T-helper 1 cell treated with Interleukin-12 subunit alpha and Interleukin-12 subunit beta and Interleukin-4 antibody, amounts not matched to agents 30 μg/mL and 1 μg/mL, for 36 hours (primary cell): ENCODE measurements around the gene MACROH2A1.
A peak's percentile ranks its signal among the peaks of the same experiment; 100 is the strongest.

Source experiments
- H3K27ac Mint-ChIP-seq: one replicate; pipeline ENCODE4 v1.8.0; 2021; ENCODE audit warnings: mild to moderate bottlenecking, mixed read lengths
- H3K27me3 Mint-ChIP-seq: one replicate; pipeline ENCODE4 v1.8.0; 2021; ENCODE audit warnings: low read depth, mixed read lengths
- H3K36me3 Mint-ChIP-seq: one replicate; pipeline ENCODE4 v1.8.0; 2021; ENCODE audit warnings: low read depth, mixed read lengths
- H3K4me1 Mint-ChIP-seq: one replicate; pipeline ENCODE4 v1.8.0; 2021; ENCODE audit warnings: low read depth, mixed read lengths
- H3K4me3 Mint-ChIP-seq: one replicate; pipeline ENCODE4 v1.8.0; 2021; ENCODE audit warnings: mild to moderate bottlenecking, moderate library complexity, mixed read lengths
- H3K9me3 Mint-ChIP-seq: one replicate; pipeline ENCODE4 v1.8.0; 2021; ENCODE audit warnings: mixed read lengths

The MACROH2A1 gene

DNA sequence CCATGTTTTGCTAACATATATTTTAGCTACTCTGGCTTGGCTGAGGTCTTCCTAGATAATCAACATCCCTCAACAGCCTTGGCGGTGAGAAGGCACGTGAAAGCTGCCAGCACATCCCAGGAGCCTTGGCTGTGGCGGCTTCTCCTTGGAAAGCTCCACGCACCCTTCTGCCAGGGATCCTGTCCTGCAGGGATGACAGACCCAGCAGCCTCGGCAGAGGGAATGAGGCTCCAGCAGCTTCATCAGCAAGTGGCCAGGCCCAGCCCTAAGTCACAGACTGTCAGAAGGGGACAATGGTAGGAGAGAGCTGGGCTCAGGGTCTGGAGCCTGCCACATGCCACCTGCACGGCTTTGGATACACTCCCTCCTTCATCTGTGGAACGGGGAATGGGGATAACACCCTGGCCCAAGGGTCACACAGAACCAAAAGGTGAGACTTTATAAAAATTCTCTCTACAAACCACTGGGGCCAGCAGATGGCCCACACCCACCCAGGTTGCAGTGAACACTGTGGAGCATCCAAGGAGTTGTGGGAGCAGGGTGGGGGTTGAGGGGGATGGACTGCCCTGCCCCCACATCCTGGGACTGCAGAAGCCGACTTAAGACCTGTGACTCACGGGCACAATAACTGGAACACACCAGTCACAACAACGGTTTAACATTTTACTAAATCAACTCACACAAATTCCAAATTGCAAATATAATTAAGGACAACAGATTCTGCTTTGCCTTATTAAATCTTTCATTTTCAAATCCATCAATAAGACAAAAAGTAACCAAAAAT, 65.1 kb downstream of the MACROH2A1 start:
- Mint-ChIP-seq H3K36me3 (peaks cover 20% of the 10 kb centered on the region), H3K27ac (no peak overlapping the region), H3K27me3 (no peaks in the 10 kb centered on the region), H3K9me3 (no peaks in the 10 kb centered on the region), H3K4me3 (no peak overlapping the region), H3K4me1 (peaks cover 2% of the 10 kb centered on the region)

DNA sequence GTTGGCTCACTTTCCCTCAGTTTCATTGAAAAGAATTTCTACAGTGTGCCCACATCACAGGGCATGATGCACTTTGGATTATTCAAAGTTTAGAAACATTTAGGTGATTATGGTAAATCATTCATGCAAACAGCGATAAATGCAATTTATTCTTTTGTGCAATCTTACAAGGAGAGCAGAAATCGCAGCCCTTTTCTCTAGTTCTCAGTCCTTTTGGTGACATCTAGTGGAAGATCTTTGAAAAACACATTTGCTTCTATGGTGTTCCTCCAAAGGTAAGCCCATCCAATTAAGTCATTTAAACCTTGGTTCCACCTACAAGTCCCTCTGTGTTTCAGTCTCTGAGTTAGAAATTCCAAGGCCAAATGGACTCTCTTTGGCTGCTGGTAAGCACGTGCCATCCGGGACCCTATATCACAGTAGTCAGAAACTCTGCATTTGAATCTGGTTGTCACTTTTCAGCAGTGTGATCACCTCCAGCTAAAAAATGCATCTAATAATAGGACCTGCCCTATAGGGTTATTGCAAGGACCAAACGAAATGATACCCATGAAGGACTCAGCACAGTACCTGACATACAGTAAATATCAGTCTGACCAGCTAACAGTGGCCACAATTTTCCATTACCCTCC, 66.4 kb downstream of the MACROH2A1 start:
- Mint-ChIP-seq H3K27ac (no peak overlapping the region), H3K27me3 (no peaks in the 10 kb centered on the region), H3K4me3 (no peak overlapping the region), H3K36me3 (peaks cover 20% of the 10 kb centered on the region), H3K4me1 (peaks cover 2% of the 10 kb centered on the region), H3K9me3 (no peaks in the 10 kb centered on the region)

DNA sequence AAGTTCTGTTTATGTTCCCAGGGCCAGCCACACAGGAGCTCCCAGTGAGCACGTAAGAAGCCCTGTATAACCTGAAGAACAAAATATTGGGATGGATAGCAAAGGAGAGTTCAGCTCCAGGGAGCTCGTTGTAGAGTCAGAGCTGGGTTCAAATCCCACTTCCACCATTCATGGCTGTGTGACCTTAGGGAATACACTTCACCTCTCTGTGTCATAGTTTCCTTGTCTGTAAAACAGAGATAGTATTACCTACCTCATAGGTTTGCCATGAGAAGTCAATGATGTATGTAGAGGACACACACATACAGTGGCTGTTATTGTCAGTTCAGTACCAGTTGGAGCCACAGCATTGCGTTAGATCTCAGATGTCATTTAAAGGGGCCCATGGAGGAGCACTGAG, 67.4 kb downstream of the MACROH2A1 start:
- peaks cover 15% of the 10 kb centered on the region for H3K36me3 Mint-ChIP-seq
- H3K4me3 Mint-ChIP-seq: no peak overlapping the region
- H3K4me1 Mint-ChIP-seq: peaks cover 2% of the 10 kb centered on the region
- H3K9me3 Mint-ChIP-seq: no peaks in the 10 kb centered on the region
- H3K27me3 Mint-ChIP-seq: no peaks in the 10 kb centered on the region
- H3K27ac Mint-ChIP-seq: no peak overlapping the region

DNA sequence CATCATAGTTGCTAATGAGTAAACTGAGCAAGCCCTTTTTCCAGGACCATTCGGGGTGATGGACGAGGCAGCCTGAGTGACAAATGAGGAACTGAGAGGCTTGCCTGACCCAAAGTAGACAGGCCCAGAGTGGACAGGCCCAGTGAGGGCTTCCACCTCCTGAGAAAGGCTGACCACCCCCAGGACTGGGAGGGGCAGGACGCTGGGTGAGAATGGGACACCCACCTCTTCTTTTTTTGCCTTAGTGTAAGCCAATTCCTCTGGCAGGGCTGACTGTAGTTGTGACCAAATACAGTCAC, 68.3 kb downstream of the MACROH2A1 start:
- no peaks in the 10 kb centered on the region for H3K9me3 Mint-ChIP-seq
- no peak overlapping the region for H3K27ac Mint-ChIP-seq
- peaks cover 10% of the 10 kb centered on the region for H3K36me3 Mint-ChIP-seq
- H3K27me3 Mint-ChIP-seq: no peaks in the 10 kb centered on the region
- peaks cover 2% of the 10 kb centered on the region for H3K4me1 Mint-ChIP-seq
- H3K4me3 Mint-ChIP-seq: no peak overlapping the region

DNA sequence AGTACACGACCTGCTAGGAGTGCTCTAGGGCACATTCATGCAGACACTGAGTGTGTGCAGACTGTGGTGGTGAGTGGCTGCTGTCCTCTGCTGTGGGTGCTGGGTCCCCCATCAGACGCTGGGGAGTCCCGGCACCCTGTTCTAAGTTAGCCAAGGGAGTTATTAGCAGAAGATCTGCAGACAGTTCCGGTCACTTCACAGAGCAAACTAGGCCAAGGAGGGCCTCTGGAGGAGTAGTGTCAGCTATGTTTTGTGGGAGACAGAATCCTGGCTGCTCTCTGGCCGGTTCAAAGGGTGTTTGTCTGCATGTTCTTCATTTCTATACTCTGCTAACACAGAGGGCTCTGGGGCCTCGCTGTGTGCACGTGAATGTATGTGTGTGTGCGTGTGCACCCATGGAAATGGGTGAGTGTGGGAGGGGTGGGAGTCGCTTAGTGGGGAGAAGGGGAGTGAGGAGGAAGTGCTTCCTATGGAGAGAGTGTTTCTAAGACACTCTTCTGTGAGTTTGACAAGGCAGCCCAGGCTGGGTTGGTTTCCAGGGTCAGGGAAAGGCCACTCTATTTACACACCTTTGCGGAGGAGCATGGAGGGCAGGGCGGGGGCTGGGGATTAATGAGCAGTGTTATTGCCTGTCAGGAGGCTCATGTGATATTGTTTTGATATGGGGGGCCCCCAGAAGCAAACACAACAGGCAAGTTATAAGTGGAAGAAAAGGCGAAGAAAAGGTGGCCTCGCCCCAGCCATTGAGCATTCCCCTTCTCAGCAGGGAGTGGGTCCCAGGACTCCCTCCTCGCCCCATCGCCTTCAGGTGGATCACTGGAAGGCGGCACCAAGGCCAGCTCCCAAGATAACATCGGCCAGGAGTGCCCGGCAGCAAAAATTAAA, 68.9 kb downstream of the MACROH2A1 start:
- Mint-ChIP-seq H3K4me3 (no peak overlapping the region), H3K27ac (no peak overlapping the region), H3K4me1 (peaks cover 8% of the 10 kb centered on the region), H3K36me3 (peaks cover 10% of the 10 kb centered on the region), H3K9me3 (no peaks in the 10 kb centered on the region), H3K27me3 (no peaks in the 10 kb centered on the region)

DNA sequence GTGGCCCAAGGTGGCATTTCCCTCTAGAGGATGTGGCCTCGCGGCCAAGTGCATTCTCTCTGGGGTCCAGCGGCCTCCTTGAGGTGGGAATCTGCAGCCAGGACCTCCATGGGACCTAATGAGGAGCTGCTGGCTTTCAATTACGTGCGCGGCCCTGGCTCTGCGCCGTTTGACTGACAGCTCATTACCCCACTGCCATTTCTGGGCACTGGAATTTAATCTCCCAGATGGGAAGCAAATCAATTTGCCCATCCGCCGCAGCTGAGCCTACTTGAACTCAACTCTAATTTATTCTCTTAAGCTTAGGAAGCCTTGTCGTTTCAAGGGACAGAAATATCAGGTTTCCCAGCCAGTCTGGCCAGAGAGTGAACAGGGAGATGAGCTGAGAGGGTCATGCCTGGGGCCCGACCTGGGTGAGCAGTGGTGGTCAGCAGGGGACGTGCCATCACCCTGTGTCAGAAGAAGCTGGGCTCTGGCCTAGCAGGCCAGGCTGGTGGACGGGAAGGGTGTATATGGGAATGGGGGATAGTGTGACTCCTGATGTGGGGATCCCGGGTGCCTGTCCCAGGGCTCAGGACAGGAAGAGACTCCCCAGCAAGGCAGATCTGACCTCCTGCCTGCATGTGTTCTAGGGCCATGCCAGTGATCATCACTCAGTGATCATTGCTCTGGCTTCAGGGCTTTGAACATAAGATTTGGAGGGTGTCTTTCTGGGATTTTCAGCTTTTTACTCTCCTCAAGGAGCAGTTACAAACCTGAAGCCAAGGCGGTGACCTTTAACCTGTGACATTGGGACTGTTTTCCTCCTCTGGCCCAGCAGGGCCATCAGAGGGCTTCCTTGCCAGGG, 69.7 kb downstream of the MACROH2A1 start:
- Mint-ChIP-seq H3K27ac (no peak overlapping the region), H3K4me3 (no peak overlapping the region), H3K36me3 (peaks cover 10% of the 10 kb centered on the region), H3K4me1 (peaks cover 12% of the 10 kb centered on the region), H3K27me3 (no peaks in the 10 kb centered on the region), H3K9me3 (no peaks in the 10 kb centered on the region)

DNA sequence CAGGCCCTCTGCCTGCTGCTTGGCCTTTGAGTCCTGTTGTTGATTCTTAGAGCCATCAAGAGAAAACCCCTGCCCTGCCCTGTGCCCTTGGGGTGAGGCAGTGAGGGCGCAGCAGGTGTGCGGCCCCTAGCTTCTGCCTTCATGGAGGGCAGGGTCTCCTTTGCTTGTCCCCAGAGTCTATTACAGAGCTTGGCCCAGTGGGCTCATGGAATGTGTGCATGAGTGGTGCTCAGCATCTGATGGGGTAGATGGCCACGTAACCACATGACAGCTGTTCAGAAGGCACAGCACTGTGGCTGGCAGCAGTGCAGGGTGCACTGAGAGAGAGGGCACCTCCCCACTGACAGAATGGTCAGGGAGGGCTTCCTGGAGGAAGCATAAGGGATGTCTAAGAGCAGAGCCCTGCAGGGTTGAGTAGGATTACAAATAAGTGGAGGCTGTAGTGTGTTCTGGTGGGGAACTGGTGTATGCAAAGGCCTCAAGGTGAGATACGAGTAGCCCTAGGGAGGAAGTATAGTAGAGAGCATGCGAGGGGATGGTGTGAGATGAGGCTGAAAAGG, 70.8 kb downstream of the MACROH2A1 start:
- Mint-ChIP-seq H3K36me3 (peaks cover 6% of the 10 kb centered on the region), H3K27ac (no peak overlapping the region), H3K27me3 (no peaks in the 10 kb centered on the region), H3K9me3 (no peaks in the 10 kb centered on the region), H3K4me1 (peaks cover 12% of the 10 kb centered on the region), H3K4me3 (no peak overlapping the region)

DNA sequence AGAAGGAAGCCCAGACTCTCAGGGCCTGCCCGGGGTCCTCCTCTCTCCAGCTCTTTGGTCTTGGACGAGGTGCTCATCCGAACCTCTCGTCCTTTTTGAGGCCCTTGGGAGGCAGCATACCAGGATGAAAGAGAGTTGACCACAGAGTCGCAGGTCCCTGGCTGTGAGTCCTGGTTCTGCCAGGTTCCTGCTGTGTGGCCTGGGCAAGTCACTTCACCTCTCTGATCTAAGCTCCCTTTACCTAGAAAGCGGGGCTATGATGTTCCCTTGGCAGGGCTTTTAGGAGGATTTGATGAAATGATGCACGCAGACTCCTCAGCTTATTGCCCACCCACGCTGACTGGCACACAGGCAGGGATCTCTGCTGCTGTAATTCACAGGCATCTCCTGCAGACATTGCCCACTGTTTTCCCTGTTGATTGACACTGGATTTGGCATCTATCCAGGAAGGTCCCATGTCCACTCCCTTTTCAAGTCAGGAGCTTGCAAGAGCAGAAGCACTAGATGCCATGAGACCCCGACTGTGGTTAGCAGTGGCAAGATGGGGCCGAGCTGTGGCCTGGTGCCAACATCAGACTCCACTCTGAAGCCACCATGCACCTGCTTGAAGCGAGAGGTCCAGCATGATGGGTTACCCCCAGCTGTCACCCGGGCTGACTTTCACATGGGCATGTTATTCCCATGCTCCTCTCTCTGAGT, 71.5 kb downstream of the MACROH2A1 start:
- no peaks in the 10 kb centered on the region for H3K27me3 Mint-ChIP-seq
- H3K36me3 Mint-ChIP-seq: peaks cover 5% of the 10 kb centered on the region
- H3K9me3 Mint-ChIP-seq: no peaks in the 10 kb centered on the region
- no peak overlapping the region for H3K4me3 Mint-ChIP-seq
- no peak overlapping the region for H3K27ac Mint-ChIP-seq
- peaks cover 12% of the 10 kb centered on the region for H3K4me1 Mint-ChIP-seq

DNA sequence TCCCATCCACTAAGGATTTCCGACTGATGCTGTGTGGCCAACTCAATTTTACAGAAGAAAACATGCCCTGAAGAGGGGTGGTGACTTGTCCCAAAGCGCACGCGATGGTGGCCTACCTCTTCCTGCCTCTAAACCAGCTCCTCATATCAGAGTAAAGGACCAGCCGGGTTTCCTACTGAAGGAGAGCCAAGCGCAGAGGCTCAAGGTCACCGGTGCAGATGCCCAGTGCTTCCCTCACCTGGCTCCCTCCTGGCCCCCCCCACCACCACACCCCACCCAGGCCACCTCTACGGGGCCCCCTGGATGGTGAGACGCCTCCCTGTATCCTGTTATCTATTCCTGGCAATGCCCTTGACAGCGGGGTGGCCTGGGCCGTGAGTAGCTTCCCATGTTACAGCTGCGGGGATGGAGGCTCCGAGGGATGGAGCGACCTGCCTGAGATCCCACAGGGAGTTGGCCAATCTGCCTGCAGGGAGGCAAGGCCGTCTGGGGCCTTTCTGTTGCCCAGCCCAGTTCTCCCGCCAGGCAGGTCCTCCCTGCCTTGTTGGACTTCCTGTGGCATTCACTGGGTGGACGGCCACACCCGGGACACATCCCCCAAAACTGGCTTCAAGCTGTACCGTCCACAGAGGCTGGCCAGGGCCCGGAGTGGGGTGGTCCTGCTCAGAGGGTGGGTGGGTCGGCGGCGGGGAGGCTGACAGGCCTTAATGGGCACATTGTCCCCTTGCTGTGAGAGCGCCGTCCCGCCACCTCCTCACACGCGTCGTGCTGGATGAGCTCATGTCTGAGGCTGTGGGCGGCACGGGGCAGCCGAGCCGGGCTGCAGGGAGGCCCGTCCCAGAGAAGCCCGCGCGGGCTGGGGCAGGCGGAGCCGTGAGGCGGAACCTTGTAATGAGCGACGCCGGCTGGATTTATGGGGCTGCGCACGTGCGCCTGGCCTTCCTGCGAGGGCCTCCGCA, 72.5 kb downstream of the MACROH2A1 start:
- H3K27me3 Mint-ChIP-seq: no peaks in the 10 kb centered on the region
- no peaks in the 10 kb centered on the region for H3K9me3 Mint-ChIP-seq
- H3K36me3 Mint-ChIP-seq: peaks cover 5% of the 10 kb centered on the region
- H3K27ac Mint-ChIP-seq: no peak overlapping the region
- H3K4me1 Mint-ChIP-seq: peaks cover 12% of the 10 kb centered on the region
- no peak overlapping the region for H3K4me3 Mint-ChIP-seq

DNA sequence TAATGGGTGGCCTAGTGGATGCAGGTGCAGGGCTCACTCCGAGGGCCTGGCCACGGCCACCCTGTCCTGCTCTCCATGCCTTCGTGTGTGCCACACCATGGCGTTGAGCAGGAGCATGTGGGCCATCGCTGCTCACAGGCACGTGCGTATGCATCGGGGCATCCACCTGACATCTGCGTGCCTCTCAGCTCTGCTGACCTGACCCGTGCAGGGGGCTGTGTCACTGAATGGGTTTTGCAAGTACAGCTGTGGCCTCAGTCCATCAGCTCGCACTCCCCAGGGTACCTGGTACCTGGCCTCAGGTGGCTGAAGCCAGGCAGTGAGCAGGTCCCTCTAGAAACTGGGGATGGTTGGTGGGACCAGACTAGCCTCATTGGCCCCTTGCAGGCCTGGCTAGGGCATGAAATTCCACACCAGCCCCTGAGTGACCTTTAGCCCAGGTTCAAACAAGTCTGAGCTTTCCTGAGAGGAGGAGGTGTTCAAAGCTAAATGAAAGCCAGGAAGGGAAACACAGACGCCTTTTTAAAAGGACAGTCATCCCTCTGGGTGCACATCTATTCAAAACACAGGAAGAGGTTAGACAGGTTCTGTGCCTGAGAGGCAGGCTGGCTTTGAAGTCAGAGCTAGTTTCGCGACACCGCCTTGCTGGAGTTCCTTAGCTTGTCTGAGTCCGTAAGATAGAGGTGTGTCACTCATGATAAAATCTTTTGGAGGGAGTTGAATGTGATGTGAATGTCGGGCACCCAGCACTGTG, 74.0 kb downstream of the MACROH2A1 start:
- Mint-ChIP-seq H3K36me3 (peaks cover 3% of the 10 kb centered on the region), H3K4me1 (peaks cover 12% of the 10 kb centered on the region), H3K27ac (peak overlapping the region; percentile 55), H3K27me3 (no peaks in the 10 kb centered on the region), H3K9me3 (no peaks in the 10 kb centered on the region), H3K4me3 (no peak overlapping the region)

DNA sequence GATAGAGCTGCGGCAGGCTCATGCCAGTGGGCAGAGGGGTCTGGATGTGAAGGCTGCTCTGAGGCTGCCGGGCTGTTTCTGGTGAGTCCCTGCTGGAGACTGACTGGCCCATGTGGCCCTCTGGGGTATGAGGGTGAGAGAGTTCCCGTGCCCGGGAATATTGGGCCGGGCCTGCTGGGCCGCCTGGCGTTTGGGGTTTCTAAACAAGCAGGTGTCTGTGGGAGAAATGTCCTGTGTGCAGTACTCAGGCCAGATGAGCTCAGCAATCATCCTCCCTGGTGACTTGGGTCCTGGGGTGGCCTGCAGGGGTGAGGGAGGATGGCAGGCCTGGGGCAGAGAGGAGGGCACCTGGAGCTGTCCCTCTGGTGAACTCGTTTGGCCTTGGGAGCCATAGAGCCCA, 74.9 kb downstream of the MACROH2A1 start:
- peak overlapping the region; percentile 6 for H3K27ac Mint-ChIP-seq
- no peak overlapping the region for H3K4me3 Mint-ChIP-seq
- H3K27me3 Mint-ChIP-seq: no peaks in the 10 kb centered on the region
- H3K9me3 Mint-ChIP-seq: no peaks in the 10 kb centered on the region
- peaks cover 12% of the 10 kb centered on the region for H3K4me1 Mint-ChIP-seq
- H3K36me3 Mint-ChIP-seq: no peaks in the 10 kb centered on the region

DNA sequence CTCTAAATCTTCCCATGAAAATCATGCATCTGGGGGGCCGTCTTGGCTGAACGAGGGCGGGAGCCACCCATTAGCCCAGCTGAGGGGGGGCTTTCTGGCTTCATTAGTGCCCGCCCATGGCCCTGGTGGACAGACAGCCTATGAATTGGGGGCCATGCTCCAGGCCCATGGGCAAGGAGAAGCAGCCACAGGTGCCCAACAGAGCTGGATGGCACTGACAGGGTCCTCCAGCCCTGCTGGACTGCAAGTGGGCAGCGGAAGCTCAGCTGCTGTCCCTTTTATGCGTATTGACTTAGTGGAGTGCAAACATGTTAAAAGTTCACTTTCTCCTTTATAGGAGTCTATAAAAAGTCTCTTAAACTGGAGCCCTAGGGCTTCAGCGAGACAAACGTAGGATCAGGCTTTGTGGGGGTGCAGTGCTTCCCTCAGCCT, 75.3 kb downstream of the MACROH2A1 start:
- Mint-ChIP-seq H3K4me3 (no peak overlapping the region), H3K4me1 (peaks cover 12% of the 10 kb centered on the region), H3K27ac (no peak overlapping the region), H3K27me3 (no peaks in the 10 kb centered on the region), H3K36me3 (no peaks in the 10 kb centered on the region), H3K9me3 (no peaks in the 10 kb centered on the region)
